ENCODE data around the gene SCGB3A1. TPM values are rescaled to one million over a fixed set of nuclear protein-coding genes. Genes with fewer than 3 reads are reported as not detected.

SCGB3A1 gene
- total and polyA plus RNA-seq, 9 of the 15 experiments (the other 6 are each of a cell fraction or from before 2014, with no cell fraction given): 0.33 TPM; not detected in 8

DNA sequence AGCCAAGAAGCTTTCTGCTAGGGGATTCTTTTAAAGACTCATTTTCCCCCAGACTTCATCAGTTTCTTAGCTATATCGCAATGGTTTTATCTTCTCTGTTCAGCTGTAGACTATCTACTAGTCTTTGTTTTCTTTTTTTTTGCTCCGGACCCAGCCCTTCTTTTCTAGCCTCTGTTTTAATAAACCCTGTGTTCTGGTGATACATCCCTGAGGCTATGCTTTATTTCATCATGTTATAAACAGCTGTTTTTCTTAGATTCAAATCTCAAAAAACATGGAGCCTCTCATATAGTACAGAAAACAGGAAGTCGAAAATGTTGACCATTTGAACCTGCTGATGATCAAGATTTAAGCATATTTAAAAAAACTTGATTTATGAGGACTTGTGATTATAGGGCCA, 37.8 kb downstream of the SCGB3A1 start:
- Histone ChIP-seq H3K4me2 (ENCODE audit: insufficient read depth, low read length) (0 out of 2 replicates have a peak overlapping the region, but pooled peaks have one; percentile 8), H4K20me1 (replicated peaks; ENCODE audit: control insufficient read depth, insufficient read depth, low read length) (no peaks in the 10 kb centered on the region; the same call in 1 of the 2 replicates), H3K79me2 (ENCODE audit: control insufficient read depth, insufficient read depth, low read length) (peaks cover 43% of the 10 kb centered on the region), H3K4me1 (replicated peaks in 1 of 2; ENCODE audit: control insufficient read depth in 2 of 2, insufficient read depth in 2 of 2, low read length in 2 of 2) (peaks cover 35 to 59% of the 10 kb centered on the region in 2 experiments; a peak in 4 of 5 replicates), H3K27ac (ENCODE audit: extremely low read depth, low read depth, low read length) (peak overlapping the region; percentile 70), H3K9ac (ENCODE audit: insufficient read depth in 1 of 2, low read depth in 2 of 2, low read length in 2 of 2) (peak overlapping the region in 1 of 2 experiments; percentile 45; a peak in 2 of 4 replicates), H3K4me3 (no peak overlapping the region), H3K9me3 (replicated peaks; ENCODE audit: control insufficient read depth, insufficient read depth, low read depth, low read length) (no peaks in the 10 kb centered on the region), H3K27me3 (ENCODE audit: control insufficient read depth in 2 of 2, insufficient read depth in 2 of 2, low read length in 2 of 2) (no peaks in the 10 kb centered on the region), H3K9me1 (ENCODE audit: control insufficient read depth, insufficient read depth, low read length) (no peaks in the 10 kb centered on the region), H2AFZ (ENCODE audit: low read depth, low read length) (no peak overlapping the region), H3K36me3 (ENCODE audit: control insufficient read depth, insufficient read depth, low read length) (peaks cover 51% of the 10 kb centered on the region)
- in situ Hi-C loops (cut with MboI) (no loop called here), intact Hi-C loops (cut with micrococcal nuclease) (loop anchor here (10.0 kb wide), 1 partner anchor 51 kb away; no protein-coding TSS in a partner anchor)
- BruUV-seq (replicated peaks): no TSS peak
- peak; percentile 65 for ATAC-seq
- no peak for FAIRE-seq
- ChIA-PET CTCF (ENCODE audit: low intra/inter-chr PET ratio) (interaction anchor here (0.7 kb wide), 1 partner anchor 10 kb away, joined by 4 read pairs; no protein-coding TSS in a partner anchor), POLR2A (interaction anchor here (0.6 to 1.6 kb wide), 4 partner anchors 8 to 59 kb away, joined by 3 to 7 read pairs (median 4); no protein-coding TSS in a partner anchor)
- 4% methylated on average over 3 of the region's 3 CpGs for WGBS (ENCODE audit: insufficient coverage, low coverage, missing lambda C conversion rate)
- DNase-seq (ENCODE audit: extremely low read depth in 1 of 4, low spot score in 3 of 4): peak; percentile 42 to 65 (median 48)
- TF ChIP-seq L3MBTL2 (IDR thresholded peaks at IDR 0.05) (no peak; the same call in 1 of the 2 replicates), ZNF785 (CRISPR knock-in tag; IDR thresholded peaks at IDR 0.05) (no peak), RBM39 (optimal IDR thresholded peaks at IDR 0.05; ENCODE audit: low read depth, low read length) (no peak), NR1H2 (CRISPR knock-in tag; IDR thresholded peaks at IDR 0.05) (no peak), ZNF830 (CRISPR knock-in tag; IDR thresholded peaks at IDR 0.05) (no peak), TSC22D4 (tag; IDR thresholded peaks at IDR 0.05) (no peak), LEF1 (IDR thresholded peaks at IDR 0.05) (peak; percentile 68; the same call in 1 of the 2 replicates), SNRNP70 (optimal IDR thresholded peaks at IDR 0.05; ENCODE audit: low read depth, low read length) (no peak), ESRRA (IDR thresholded peaks at IDR 0.05; ENCODE audit: borderline replicate concordance, low read depth) (no peak), ZSCAN32 (CRISPR knock-in tag; IDR thresholded peaks at IDR 0.05) (no peak), RBM17 (IDR thresholded peaks at IDR 0.05; ENCODE audit: borderline replicate concordance, low read depth, low read length) (no peak), ZNF324 (CRISPR knock-in tag; IDR thresholded peaks at IDR 0.05) (no peak), HDAC3 (IDR thresholded peaks at IDR 0.05; ENCODE audit: borderline replicate concordance, partially characterized antibody) (peak; percentile 74), ZNF408 (CRISPR knock-in tag; IDR thresholded peaks at IDR 0.05; ENCODE audit: low read depth) (no peak), IFI16 (CRISPR knock-in tag; IDR thresholded peaks at IDR 0.05) (no peak), SMAD2 (IDR thresholded peaks at IDR 0.05; ENCODE audit: low read depth, low read length) (no peak), JUND (IDR thresholded peaks at IDR 0.05; ENCODE audit: borderline replicate concordance, low read depth, low read length) (peak; percentile 32; the same call in 1 of the 2 replicates), JUND (tag; IDR thresholded peaks at IDR 0.05; ENCODE audit: borderline replicate concordance, low read depth, low read length) (peak; percentile 48; the same call in 1 of the 3 replicates), MAZ (CRISPR knock-in tag; conservative IDR thresholded peaks at IDR 0.05 in 1 of 2, IDR thresholded peaks at IDR 0.05 in 1 of 2) (no peak; a peak in 1 of 4 replicates)
- TF ChIP-seq, protein P1, sequence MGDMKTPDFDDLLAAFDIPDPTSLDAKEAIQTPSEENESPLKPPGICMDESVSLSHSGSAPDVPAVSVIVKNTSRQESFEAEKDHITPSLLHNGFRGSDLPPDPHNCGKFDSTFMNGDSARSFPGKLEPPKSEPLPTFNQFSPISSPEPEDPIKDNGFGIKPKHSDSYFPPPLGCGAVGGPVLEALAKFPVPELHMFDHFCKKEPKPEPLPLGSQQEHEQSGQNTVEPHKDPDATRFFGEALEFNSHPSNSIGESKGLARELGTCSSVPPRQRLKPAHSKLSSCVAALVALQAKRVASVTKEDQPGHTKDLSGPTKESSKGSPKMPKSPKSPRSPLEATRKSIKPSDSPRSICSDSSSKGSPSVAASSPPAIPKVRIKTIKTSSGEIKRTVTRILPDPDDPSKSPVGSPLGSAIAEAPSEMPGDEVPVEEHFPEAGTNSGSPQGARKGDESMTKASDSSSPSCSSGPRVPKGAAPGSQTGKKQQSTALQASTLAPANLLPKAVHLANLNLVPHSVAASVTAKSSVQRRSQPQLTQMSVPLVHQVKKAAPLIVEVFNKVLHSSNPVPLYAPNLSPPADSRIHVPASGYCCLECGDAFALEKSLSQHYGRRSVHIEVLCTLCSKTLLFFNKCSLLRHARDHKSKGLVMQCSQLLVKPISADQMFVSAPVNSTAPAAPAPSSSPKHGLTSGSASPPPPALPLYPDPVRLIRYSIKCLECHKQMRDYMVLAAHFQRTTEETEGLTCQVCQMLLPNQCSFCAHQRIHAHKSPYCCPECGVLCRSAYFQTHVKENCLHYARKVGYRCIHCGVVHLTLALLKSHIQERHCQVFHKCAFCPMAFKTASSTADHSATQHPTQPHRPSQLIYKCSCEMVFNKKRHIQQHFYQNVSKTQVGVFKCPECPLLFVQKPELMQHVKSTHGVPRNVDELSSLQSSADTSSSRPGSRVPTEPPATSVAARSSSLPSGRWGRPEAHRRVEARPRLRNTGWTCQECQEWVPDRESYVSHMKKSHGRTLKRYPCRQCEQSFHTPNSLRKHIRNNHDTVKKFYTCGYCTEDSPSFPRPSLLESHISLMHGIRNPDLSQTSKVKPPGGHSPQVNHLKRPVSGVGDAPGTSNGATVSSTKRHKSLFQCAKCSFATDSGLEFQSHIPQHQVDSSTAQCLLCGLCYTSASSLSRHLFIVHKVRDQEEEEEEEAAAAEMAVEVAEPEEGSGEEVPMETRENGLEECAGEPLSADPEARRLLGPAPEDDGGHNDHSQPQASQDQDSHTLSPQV (IDR thresholded peaks at IDR 0.05): peak; percentile 66; the same call in 1 of the 2 replicates
